A549 treated with AZD9567 at 1 μM for 4 hours (cell line): ENCODE results near the gene POLE2. TPM values are rescaled to one million over a fixed set of nuclear protein-coding genes. Genes with fewer than 3 reads are reported as not detected.

ENCODE experiments used
- total RNA-seq: library from RNA; stranded (reverse); fragments of 200-300 nt; extraction: Qiagen RNA extraction; gene quantifications from 5 replicates; pipeline ENCODE4 v1.2.3, GENCODE V29; 2022; ENCODE audit not compliant: insufficient read depth

The POLE2 gene
- total RNA-seq, result 10.3 to 17.4 TPM (median 13.2 TPM) in 5 replicates

DNA sequence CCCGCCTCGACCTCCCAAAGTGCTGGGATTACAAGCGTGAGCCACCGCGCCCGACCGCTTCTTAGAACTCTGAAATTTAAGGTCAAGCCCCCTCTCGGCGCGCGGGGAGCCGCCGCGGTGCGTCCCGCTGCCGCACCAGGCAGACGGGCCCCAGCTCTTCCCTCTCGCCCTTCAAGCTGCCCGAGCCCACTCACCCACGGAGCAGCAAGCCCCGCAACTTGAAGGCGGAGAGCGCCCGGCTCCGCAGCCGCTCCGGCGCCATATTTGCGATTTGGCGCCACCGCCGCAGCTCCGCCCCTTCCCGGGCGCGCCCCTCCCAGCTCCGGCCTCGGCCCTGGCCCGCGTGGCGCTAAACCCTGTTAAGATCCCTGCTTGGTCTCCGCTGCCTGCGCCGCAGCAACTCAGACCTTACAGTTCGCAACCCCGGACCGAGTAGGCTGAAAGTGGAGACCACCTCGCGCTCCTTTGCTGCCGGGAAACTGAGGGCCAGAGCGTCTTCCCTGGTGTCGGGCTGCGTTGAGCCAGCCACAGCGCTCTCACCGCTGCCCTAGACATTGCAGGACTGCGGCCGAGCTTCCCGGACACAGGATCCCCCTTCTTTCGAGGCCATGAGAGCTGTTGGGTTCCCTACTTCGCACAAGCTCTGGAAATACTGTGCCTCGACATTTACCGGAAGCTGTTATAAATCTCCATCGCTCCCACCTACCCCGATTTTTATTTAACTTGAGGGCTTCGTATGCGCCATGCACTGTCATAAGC is at the start of gene POLE2:
Gene POLE2 (minus strand): TSS at position 273 of the 759 bp plus-strand sequence. CDS start 11 bp downstream, at position 262.

GRCh38 chr14:49692811-49693734 is 5.1 kb upstream of the POLE2 start, which contains the start of gene KLHDC1:
Gene KLHDC1, plus strand, starts transcription at chr14:49693120. Its CDS starts 75 bp downstream, at chr14:49693195.

DNA sequence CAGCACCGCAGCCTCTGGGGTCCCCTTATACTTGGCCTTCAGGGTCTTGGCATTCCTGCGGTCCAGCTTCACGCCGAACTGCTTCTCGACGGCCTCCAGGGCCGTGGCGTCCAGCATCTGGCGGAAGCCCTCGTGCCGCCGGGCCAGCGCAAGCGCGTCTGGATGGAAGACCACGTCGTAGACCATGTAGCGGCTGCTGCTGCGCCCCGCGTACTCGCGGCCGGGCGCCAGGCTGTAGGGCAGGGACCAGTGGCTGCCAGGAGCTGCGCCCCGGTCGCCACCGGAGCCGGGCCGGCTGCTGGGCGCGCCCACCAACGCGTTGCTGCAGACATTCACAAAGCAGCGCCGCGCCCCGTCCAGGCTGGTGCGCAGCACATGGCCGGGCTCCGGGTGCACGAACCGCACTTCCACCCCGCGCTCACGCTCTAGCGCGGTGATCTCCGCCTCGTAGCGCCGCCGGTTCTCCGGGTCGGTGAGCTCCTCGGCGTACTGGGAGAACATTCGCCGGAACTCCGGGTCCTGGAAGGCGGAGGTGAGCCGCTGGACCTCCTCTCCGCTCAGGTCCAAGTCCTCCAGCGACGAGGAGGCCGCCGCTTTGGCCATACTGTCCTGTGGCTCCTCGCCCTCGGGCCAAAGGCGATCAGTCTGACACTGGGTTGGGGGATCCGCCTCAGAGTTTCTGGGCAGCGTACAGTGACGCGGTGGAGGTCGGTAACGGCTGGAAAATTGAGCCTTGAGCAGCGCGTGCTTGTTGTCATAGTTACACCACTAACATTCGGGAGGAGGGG is 53.3 kb downstream of the POLE2 start, which contains the start of gene DNAAF2:
Gene DNAAF2 (minus strand): TSS at position 698 of the 788 bp plus-strand sequence. CDS start 95 bp downstream, at position 603.

DNA sequence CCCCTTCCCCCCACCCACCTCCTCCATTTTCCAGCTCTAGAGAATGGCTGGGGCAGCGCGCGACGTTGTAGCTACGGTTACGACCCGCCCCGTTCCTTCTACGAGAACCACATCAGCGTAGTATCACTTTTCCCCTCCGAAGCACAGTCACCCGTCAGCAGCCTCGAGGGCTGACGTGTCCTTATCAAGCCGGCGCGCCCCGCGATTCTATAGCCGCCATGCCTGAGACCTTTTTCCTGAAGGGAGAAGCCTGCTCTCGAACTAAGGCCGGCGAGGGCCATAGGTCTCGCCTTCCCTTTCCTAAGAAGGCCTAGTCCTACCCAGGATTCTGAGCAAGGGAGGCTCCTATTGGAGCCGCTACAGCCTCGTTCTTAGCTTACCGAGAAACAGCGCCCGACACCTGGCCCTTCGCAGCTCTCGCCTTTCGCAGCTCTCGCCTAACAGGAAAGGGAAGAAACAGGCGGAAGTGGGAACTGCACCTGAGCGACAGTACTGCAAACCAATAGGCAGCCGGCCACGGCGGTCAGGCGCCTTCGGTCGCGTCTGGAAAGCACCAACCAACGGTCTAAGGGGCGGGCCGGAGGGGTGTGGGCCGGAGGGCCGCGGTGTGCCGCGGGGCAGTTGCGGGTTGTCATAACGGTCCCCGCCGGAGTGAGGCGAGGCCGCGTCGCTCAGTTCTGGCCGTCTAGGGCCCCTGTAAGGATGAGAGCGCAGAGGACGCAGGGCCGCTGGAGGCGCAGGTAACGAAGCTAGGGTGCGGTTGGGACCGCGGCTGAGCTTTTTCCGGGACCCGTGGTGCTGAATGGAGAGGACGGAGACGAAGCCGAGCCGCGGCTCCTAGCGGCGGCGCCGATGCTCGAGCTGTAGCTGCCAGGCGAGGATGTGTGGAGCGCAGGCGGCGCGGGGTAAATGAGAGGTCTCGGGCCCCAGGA is 67.6 kb downstream of the POLE2 start, which contains the start of the genes MGAT2 and RPL36AL:
Gene MGAT2 (plus strand): TSS at position 618 of the 932 bp plus-strand sequence. CDS start 470 bp downstream, outside the sequence.
Gene RPL36AL (minus strand): TSS at position 445 of the 932 bp plus-strand sequence. CDS start 1,522 bp downstream, outside the sequence.

GRCh38 chr14:49598485-49599300 is 89.3 kb downstream of the POLE2 start, which contains the start of gene LRR1:
Gene LRR1, plus strand, starts transcription at chr14:49598940. Its CDS starts 81 bp downstream, at chr14:49599021.

Other genes with a start within 250 kb of the POLE2 start
- gene RPS29, start 101.8 kb downstream of the POLE2 start, total RNA-seq, result 4,195 to 4,741 TPM (median 4,367 TPM) in 5 replicates
- 44.8 to 53.5 TPM (median 51.0 TPM) in 5 replicates for gene LRR1, start 89.3 kb downstream of the POLE2 start, total RNA-seq
- gene RPL36AL, start 67.6 kb downstream of the POLE2 start, total RNA-seq, result 426 to 453 TPM (median 441 TPM) in 5 replicates
- 47.2 to 59.3 TPM (median 52.5 TPM) in 5 replicates for gene MGAT2, start 67.4 kb downstream of the POLE2 start, total RNA-seq
- gene DNAAF2, start 53.0 kb downstream of the POLE2 start, total RNA-seq, result 11.5 to 12.8 TPM (median 12.5 TPM) in 5 replicates
- 0.14 to 0.50 TPM (median 0.30 TPM) in 4 of 5 replicates, not detected in the other for gene KLHDC1, start 4.9 kb upstream of the POLE2 start, total RNA-seq
- 29.6 to 36.5 TPM (median 32.3 TPM) in 5 replicates for gene KLHDC2, start 79.9 kb upstream of the POLE2 start, total RNA-seq
- gene NEMF, start 164.6 kb upstream of the POLE2 start, total RNA-seq, result 22.9 to 32.6 TPM (median 30.2 TPM) in 5 replicates
- 67.7 to 90.3 TPM (median 75.6 TPM) in 5 replicates for gene ARF6, start 204.9 kb upstream of the POLE2 start, total RNA-seq